GM12878 (cell line): ENCODE data around the gene HERPUD2. TPM values are rescaled to one million over a fixed set of nuclear protein-coding genes. Genes with fewer than 3 reads are reported as not detected.

Experiments used
- ATAC-seq: fragments of 200-7000 bp; cut with Tn5 transposase; 3 replicates; pipeline ENCODE4 v1.9.1; 2020; ENCODE audit warnings: mild to moderate bottlenecking, moderate library complexity
- BruUV-seq: library from RNA; stranded (reverse); fragments of 400-500 nt; replicated peaks from 2 replicates; lab custom pipeline; 2021; lab: Mats Ljungman, UMichigan
- CTCF ChIA-PET: fragments of 300-600 bp; sonication (Branson Sonifier 250); formaldehyde crosslinking; extraction: SDS; loops from one replicate; lab custom pipeline; 2021; ENCODE audit warnings: inconsistent platforms; lab: Yijun Ruan, JAX
- POLR2A ChIA-PET: fragments of 350-600 bp; formaldehyde crosslinking; extraction: SDS; loops from one replicate; lab custom pipeline; 2021; ENCODE audit warnings: inconsistent platforms; lab: Charles Lee
- RAD21 ChIA-PET: fragments of 300-600 bp; sonication (Branson Sonifier 250); formaldehyde crosslinking; loops from one replicate; lab custom pipeline; 2023; ENCODE audit warnings: antibody characterized with exemption; ENCODE audit not compliant: unreplicated experiment; lab: Charles Lee
- SMC1A ChIA-PET: fragments of 300-600 bp; sonication (Branson Sonifier 250); formaldehyde crosslinking; loops from one replicate; lab custom pipeline; 2023; ENCODE audit not compliant: unreplicated experiment, uncharacterized antibody; lab: Charles Lee
- DNase-seq: peaks from one replicate; pipeline ENCODE4 v3.0.0-alpha.2; 2011; ENCODE audit warnings: low read depth, low spot score
- FAIRE-seq: peaks from 3 replicates; lab custom pipeline; 2011; peaks lifted over from hg19 to GRCh38; lab: Jason Lieb, UNC
- H2AFZ ChIP-seq: 2 replicates; pipeline ENCODE4 v1.6.0; 2011; ENCODE audit warnings: low read depth, low read length, control low read depth; ENCODE audit not compliant: control insufficient read depth
- H3K27ac ChIP-seq: 2 replicates; pipeline ENCODE4 v1.5.1; 2011; ENCODE audit warnings: control low read depth; ENCODE audit not compliant: control insufficient read depth, insufficient read depth
- H3K27me3 ChIP-seq, 2 experiments: replicated peaks in 1 of 2; 2 replicates each; pipeline versions ENCODE4 v1.6.0 to v1.6.1; 2011; ENCODE audit warnings: low read length in 1 of 2; ENCODE audit not compliant: control insufficient read depth in 2 of 2, insufficient read depth in 2 of 2
- H3K36me3 ChIP-seq, 2 experiments: 2 replicates each; pipeline ENCODE4 v1.5.1; 2011; ENCODE audit warnings: low read length in 1 of 2; ENCODE audit not compliant: control insufficient read depth in 2 of 2, insufficient read depth in 2 of 2
- H3K4me1 ChIP-seq: 2 replicates; pipeline ENCODE4 v1.6.1; 2011; ENCODE audit warnings: mild to moderate bottlenecking, low read length, moderate library complexity, mixed read lengths; ENCODE audit not compliant: control insufficient read depth, insufficient read depth
- H3K4me2 ChIP-seq: 2 replicates; pipeline ENCODE4 v1.6.0; 2011; ENCODE audit warnings: control low read depth; ENCODE audit not compliant: control insufficient read depth, insufficient read depth
- H3K4me3 ChIP-seq: fragments of 200-600 bp; sonication (generic); 2 replicates; pipeline ENCODE4 v1.5.1; 2016
- H3K79me2 ChIP-seq: 2 replicates; pipeline ENCODE4 v1.6.0; 2011; ENCODE audit warnings: low read length; ENCODE audit not compliant: control insufficient read depth, insufficient read depth
- H3K9ac ChIP-seq: 2 replicates; pipeline ENCODE4 v1.8.0; 2011; ENCODE audit warnings: low read length, control low read depth, mixed read lengths; ENCODE audit not compliant: control insufficient read depth, insufficient read depth
- H3K9me3 ChIP-seq: replicated peaks from 3 replicates; pipeline ENCODE4 v1.5.1; 2011; ENCODE audit warnings: mild to moderate bottlenecking, low read length; ENCODE audit not compliant: control insufficient read depth, insufficient read depth
- H4K20me1 ChIP-seq: 2 replicates; pipeline ENCODE4 v1.6.0; 2011; ENCODE audit not compliant: control insufficient read depth, insufficient read depth
- RAD21 ChIP-seq: IDR thresholded peaks from 2 replicates; pipeline ENCODE4 v1.6.1; 2011; ENCODE audit warnings: mild to moderate bottlenecking, low read depth, low read length, moderate library complexity; ENCODE audit not compliant: insufficient read depth
- WGBS: methylation state at CpG from one replicate; pipeline ENCODE4 v1.1.6; 2016; ENCODE audit warnings: low lambda C conversion rate; ENCODE audit not compliant: insufficient replicate concordance, insufficient coverage; ENCODE audit errors: missing lambda C conversion rate; 5-methylcytosine and 5-hydroxymethylcytosine counted together
- in situ Hi-C: fragments of 300-500 bp; cut with MboI; formaldehyde crosslinking; loops from 9 replicates; pipeline ENCODE4 v1.14.3; 2018; ENCODE audit warnings: mixed read lengths
- intact Hi-C: fragments of 100-400 bp; cut with micrococcal nuclease; formaldehyde crosslinking; loops from one replicate; pipeline ENCODE4 v1.14.2; 2022; ENCODE audit not compliant: unreplicated experiment
- polyA plus RNA-seq, 11 experiments: library from polyadenylated mRNA; depleted of rRNA in 4 of 11; unstranded in 6 of 11; stranded (reverse) in 5 of 11; fragments of >200 nt; fragmentation: Nextera tagmentation in 4 of 11; fragmentation: Illumina TruSeq in 1 of 11; extraction: Ambion mirVana in 4 of 11; extraction: Trizol in 1 of 11; gene quantifications; 1 replicate in 1 of 11; 2 replicates in 10 of 11; pipeline versions ENCODE4 v1.2.1 to v1.2.3, GENCODE V29; 2011 to 2016; ENCODE audit warnings: inconsistent platforms in 2 of 11, missing spikeins in 2 of 11, low read depth in 1 of 11
- total RNA-seq, 4 experiments: library from RNA; depleted of rRNA in 3 of 4; stranded (reverse); fragments of >200 nt in 3 of 4; fragmentation: Illumina TruSeq in 1 of 4; extraction: Trizol in 1 of 4; gene quantifications; 2 replicates each; pipeline versions ENCODE4 v1.2.1 to v1.2.3, GENCODE V29; 2013 to 2021
- TF ChIP-seq, protein P1 (sequence below): fragments of 150-350 bp; IDR thresholded peaks from 2 replicates; pipeline ENCODE4 v1.6.1; 2014; ENCODE audit warnings: mild to moderate bottlenecking, low read depth, low read length
- TF ChIP-seq, protein P2 (sequence below), 3 experiments: IDR thresholded peaks in 2 of 3; conservative IDR thresholded peaks in 1 of 3; 2 replicates each; pipeline ENCODE4 v1.5.1; 2011; ENCODE audit warnings: low read depth in 3 of 3, low read length in 3 of 3, mild to moderate bottlenecking in 3 of 3, control low read depth in 2 of 3, moderate library complexity in 2 of 3, inconsistent platforms in 1 of 3, mixed read lengths in 1 of 3; ENCODE audit not compliant: control insufficient read depth in 2 of 3, insufficient read depth in 1 of 3; ENCODE audit errors: extremely low read depth in 1 of 3

Gene HERPUD2
- total and polyA plus RNA-seq, 10 of the 15 experiments (the other 5 are each of a cell fraction or from before 2014, with no cell fraction given) = 4.7 to 69.6 (median 13.9) TPM

DNA sequence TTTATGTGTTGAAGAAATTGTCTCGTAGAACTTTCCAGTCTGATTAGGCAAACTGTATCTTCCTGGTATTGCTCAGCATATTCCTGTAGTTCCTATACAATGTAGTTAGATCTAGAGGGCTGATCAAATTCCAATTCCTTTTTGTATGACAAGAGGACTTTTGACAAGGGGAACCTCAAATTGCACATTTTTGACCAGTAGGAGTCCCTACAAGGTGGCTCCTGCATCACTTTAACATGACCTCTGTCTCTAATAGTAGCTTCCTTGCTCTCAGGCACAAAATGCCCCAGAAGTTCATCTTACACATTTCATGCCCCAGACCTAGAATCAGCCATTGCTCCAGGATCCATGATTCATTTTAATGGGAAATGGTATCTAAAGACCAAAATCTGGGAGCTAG lies 18.7 kb downstream of the HERPUD2 start:
- Histone ChIP-seq H3K27me3 (no peaks in the 10 kb centered on the region), H3K4me1 (peaks cover 1% of the 10 kb centered on the region; the same call in 1 of the 2 replicates), H3K27ac (no peak overlapping the region), H2AFZ (no peak overlapping the region), H4K20me1 (no peaks in the 10 kb centered on the region), H3K4me3 (no peak overlapping the region)
- BruUV-seq = no TSS peak
- in situ Hi-C loops (no loop called here), intact Hi-C loops (no loop called here)
- SMC1A ChIA-PET = interaction anchor here (0.6 to 3.8 kb wide), 7 partner anchors 10 to 412 kb away, joined by 3 to 13 read pairs (median 3); no protein-coding TSS in a partner anchor
- POLR2A ChIA-PET = interaction anchor here (1.1 kb wide), 1 partner anchor 19 kb away, joined by 4 read pairs; the partner anchor contains the start of gene HERPUD2
- TF ChIP-seq, protein P1, sequence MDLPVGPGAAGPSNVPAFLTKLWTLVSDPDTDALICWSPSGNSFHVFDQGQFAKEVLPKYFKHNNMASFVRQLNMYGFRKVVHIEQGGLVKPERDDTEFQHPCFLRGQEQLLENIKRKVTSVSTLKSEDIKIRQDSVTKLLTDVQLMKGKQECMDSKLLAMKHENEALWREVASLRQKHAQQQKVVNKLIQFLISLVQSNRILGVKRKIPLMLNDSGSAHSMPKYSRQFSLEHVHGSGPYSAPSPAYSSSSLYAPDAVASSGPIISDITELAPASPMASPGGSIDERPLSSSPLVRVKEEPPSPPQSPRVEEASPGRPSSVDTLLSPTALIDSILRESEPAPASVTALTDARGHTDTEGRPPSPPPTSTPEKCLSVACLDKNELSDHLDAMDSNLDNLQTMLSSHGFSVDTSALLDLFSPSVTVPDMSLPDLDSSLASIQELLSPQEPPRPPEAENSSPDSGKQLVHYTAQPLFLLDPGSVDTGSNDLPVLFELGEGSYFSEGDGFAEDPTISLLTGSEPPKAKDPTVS = no peak
- TF ChIP-seq RAD21 = peak; percentile 25; the same call in 1 of the 2 replicates
- TF ChIP-seq, protein P2, sequence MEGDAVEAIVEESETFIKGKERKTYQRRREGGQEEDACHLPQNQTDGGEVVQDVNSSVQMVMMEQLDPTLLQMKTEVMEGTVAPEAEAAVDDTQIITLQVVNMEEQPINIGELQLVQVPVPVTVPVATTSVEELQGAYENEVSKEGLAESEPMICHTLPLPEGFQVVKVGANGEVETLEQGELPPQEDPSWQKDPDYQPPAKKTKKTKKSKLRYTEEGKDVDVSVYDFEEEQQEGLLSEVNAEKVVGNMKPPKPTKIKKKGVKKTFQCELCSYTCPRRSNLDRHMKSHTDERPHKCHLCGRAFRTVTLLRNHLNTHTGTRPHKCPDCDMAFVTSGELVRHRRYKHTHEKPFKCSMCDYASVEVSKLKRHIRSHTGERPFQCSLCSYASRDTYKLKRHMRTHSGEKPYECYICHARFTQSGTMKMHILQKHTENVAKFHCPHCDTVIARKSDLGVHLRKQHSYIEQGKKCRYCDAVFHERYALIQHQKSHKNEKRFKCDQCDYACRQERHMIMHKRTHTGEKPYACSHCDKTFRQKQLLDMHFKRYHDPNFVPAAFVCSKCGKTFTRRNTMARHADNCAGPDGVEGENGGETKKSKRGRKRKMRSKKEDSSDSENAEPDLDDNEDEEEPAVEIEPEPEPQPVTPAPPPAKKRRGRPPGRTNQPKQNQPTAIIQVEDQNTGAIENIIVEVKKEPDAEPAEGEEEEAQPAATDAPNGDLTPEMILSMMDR (IDR thresholded peaks at IDR 0.05 in 2 of 3, conservative IDR thresholded peaks at IDR 0.05 in 1 of 3; ENCODE audit: control insufficient read depth in 2 of 3, extremely low read depth in 1 of 3, insufficient read depth in 1 of 3, low read depth in 3 of 3, low read length in 3 of 3) = peak in 2 of 3 experiments; percentile 17 to 21; a peak in 3 of 6 replicates
- TF ChIP-seq, all 136 proteins: peak for 2
- ATAC-seq (peak; percentile 62), DNase-seq (no peak), FAIRE-seq (no peak)
- Histone ChIP-seq H3K4me2 (no peak overlapping the region), H3K79me2 (peaks cover 5% of the 10 kb centered on the region), H3K9me3 (no peaks in the 10 kb centered on the region), H3K9ac (no peak overlapping the region), H3K36me3 (no peaks in the 10 kb centered on the region)
- WGBS = 48% methylated on average over 1 of the region's 1 CpG
- ChIA-PET RAD21 (interaction anchor here (1.1 to 1.4 kb wide), 4 partner anchors 31 to 231 kb away, joined by 3 to 4 read pairs (median 4); no protein-coding TSS in a partner anchor), CTCF (interaction anchor here (0.6 to 2.1 kb wide), 6 partner anchors 10 to 230 kb away, joined by 3 to 6 read pairs (median 3); no protein-coding TSS in a partner anchor)
